ENCODE data around the gene RP2.

DNA sequence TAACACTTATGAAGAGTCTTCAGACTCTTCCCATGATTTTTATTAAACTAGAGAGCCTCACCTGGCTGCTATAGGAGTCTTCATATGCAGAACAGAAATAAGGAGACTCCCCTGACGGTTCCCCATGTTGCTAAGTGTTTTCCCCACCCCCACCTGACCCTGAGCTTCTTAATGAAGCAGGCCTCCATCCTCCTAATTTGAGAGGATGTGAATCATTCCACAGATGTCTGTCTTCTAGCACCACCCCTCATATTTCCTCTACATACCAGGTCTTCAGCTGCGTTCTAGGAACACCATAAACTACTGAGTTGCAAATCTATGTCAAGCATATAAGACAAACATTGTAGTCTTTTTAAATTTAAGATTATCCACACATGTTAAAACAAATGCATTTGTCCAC lies 36.9 kb downstream of the RP2 start:
- TF ChIP-seq POLR2A (IDR thresholded peaks at IDR 0.05; ENCODE audit: low read length) = no peak
- TF ChIP-seq, protein P1, sequence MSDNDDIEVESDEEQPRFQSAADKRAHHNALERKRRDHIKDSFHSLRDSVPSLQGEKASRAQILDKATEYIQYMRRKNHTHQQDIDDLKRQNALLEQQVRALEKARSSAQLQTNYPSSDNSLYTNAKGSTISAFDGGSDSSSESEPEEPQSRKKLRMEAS (IDR thresholded peaks at IDR 0.05) = no peak
- TF ChIP-seq POLR2AphosphoS2 (conservative IDR thresholded peaks at IDR 0.05; ENCODE audit: low read length) = no peak
- TF ChIP-seq JUNB (IDR thresholded peaks at IDR 0.05) = no peak
- TF ChIP-seq, protein P2, sequence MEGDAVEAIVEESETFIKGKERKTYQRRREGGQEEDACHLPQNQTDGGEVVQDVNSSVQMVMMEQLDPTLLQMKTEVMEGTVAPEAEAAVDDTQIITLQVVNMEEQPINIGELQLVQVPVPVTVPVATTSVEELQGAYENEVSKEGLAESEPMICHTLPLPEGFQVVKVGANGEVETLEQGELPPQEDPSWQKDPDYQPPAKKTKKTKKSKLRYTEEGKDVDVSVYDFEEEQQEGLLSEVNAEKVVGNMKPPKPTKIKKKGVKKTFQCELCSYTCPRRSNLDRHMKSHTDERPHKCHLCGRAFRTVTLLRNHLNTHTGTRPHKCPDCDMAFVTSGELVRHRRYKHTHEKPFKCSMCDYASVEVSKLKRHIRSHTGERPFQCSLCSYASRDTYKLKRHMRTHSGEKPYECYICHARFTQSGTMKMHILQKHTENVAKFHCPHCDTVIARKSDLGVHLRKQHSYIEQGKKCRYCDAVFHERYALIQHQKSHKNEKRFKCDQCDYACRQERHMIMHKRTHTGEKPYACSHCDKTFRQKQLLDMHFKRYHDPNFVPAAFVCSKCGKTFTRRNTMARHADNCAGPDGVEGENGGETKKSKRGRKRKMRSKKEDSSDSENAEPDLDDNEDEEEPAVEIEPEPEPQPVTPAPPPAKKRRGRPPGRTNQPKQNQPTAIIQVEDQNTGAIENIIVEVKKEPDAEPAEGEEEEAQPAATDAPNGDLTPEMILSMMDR (IDR thresholded peaks at IDR 0.05) = no peak
- TF ChIP-seq, protein P3, sequence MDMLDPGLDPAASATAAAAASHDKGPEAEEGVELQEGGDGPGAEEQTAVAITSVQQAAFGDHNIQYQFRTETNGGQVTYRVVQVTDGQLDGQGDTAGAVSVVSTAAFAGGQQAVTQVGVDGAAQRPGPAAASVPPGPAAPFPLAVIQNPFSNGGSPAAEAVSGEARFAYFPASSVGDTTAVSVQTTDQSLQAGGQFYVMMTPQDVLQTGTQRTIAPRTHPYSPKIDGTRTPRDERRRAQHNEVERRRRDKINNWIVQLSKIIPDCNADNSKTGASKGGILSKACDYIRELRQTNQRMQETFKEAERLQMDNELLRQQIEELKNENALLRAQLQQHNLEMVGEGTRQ (IDR thresholded peaks at IDR 0.05) = no peak

All from A549 (cell line).